Mesendoderm (in vitro differentiated cells): ENCODE measurements around the gene EEF1E1.

Source experiments
- DNase-seq: peaks from one replicate; pipeline ENCODE4 v3.0.0; 2013
- H2AK5ac ChIP-seq: 2 replicates; pipeline ENCODE4 v1.6.1; 2013; ENCODE audit warnings: low read length, inconsistent platforms
- H2BK120ac ChIP-seq: 2 replicates; pipeline ENCODE4 v1.6.1; 2013; ENCODE audit warnings: low read depth, mild to moderate bottlenecking, low read length, moderate library complexity, mixed read lengths
- H2BK15ac ChIP-seq: replicated peaks from 2 replicates; pipeline ENCODE4 v1.6.1; 2013; ENCODE audit warnings: low read depth, mild to moderate bottlenecking, moderate library complexity
- H2BK5ac ChIP-seq: 2 replicates; pipeline ENCODE4 v1.6.1; 2013; ENCODE audit warnings: low read length, inconsistent platforms
- H3K18ac ChIP-seq: 2 replicates; pipeline ENCODE4 v1.6.1; 2013; ENCODE audit warnings: mild to moderate bottlenecking, low read length, mixed read lengths
- H3K23ac ChIP-seq: one replicate; pipeline ENCODE4 v1.6.1; 2013; ENCODE audit warnings: low read length
- H3K27ac ChIP-seq: 2 replicates; pipeline ENCODE4 v1.5.1; 2013; ENCODE audit warnings: low read depth, mild to moderate bottlenecking, inconsistent platforms, low read length, moderate library complexity
- H3K27me3 ChIP-seq: 2 replicates; pipeline ENCODE4 v1.6.1; 2013; ENCODE audit warnings: low read length, control low read depth, mild to moderate bottlenecking, inconsistent platforms; ENCODE audit not compliant: insufficient read depth, poor library complexity
- H3K36me3 ChIP-seq: 2 replicates; pipeline ENCODE4 v1.6.1; 2013; ENCODE audit warnings: low read length, inconsistent platforms; ENCODE audit not compliant: control insufficient read depth, insufficient read depth
- H3K4ac ChIP-seq: one replicate; pipeline ENCODE4 v1.6.1; 2013; ENCODE audit warnings: low read depth, mild to moderate bottlenecking, low read length, moderate library complexity
- H3K4me1 ChIP-seq: 2 replicates; pipeline ENCODE4 v1.6.1; 2013; ENCODE audit warnings: low read depth, low read length, inconsistent platforms; ENCODE audit not compliant: control insufficient read depth
- H3K4me2 ChIP-seq: 2 replicates; pipeline ENCODE4 v1.6.1; 2013; ENCODE audit warnings: low read length
- H3K4me3 ChIP-seq: 2 replicates; pipeline ENCODE4 v1.5.1; 2013; ENCODE audit warnings: mild to moderate bottlenecking, low read length
- H3K56ac ChIP-seq: one replicate; pipeline ENCODE4 v1.6.1; 2013; ENCODE audit warnings: low read length
- H3K79me1 ChIP-seq: 2 replicates; pipeline ENCODE4 v1.6.1; 2013; ENCODE audit warnings: low read length, inconsistent platforms
- H3K79me2 ChIP-seq: 2 replicates; pipeline ENCODE4 v1.6.1; 2013; ENCODE audit warnings: mild to moderate bottlenecking, low read length; ENCODE audit not compliant: control insufficient read depth, insufficient read depth
- H3K9ac ChIP-seq: 2 replicates; pipeline ENCODE4 v1.6.1; 2013; ENCODE audit warnings: low read length, inconsistent platforms
- H4K5ac ChIP-seq: one replicate; pipeline ENCODE4 v1.6.1; 2013; ENCODE audit warnings: low read length
- H4K8ac ChIP-seq: one replicate; pipeline ENCODE4 v1.6.1; 2013; ENCODE audit warnings: low read depth, mild to moderate bottlenecking, control low read depth, low read length, moderate library complexity
- WGBS: extraction: QIAGEN DNeasy Blood & Tissue Kit; methylation state at CpG from one replicate; pipeline ENCODE4 v1.1.7; 2013; ENCODE audit warnings: low lambda C conversion rate, missing lambda C conversion rate; ENCODE audit not compliant: insufficient coverage; ENCODE audit errors: extremely low coverage; 5-methylcytosine and 5-hydroxymethylcytosine counted together

Gene EEF1E1

DNA sequence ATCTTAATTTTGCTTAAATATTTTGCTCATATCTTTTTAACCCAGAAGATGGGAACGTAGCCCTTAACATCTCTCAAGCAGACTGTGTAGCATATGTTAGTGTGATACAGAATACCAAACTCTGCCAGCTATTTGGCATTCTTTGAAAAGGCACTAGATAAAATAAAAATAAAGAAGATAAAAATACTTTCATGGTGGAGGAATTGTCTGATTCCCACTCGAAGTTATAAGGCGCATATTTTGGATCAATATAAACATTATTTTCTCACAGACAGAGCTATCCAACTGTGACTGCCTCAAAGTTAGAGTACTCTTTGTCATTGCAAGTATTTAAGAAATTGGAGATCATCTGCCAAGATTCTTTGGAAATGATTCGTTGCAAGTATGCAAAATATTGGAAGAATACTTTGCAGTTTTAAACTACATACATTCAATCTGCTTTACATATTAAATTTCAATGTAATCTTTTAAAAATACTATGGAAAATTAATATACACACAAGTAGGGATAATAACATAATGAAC, 10.8 kb upstream of the EEF1E1 start:
- Histone ChIP-seq H3K18ac (no peak overlapping the region), H3K79me1 (no peaks in the 10 kb centered on the region), H3K4me3 (no peak overlapping the region), H4K8ac (no peak overlapping the region), H4K5ac (no peak overlapping the region), H3K56ac (no peak overlapping the region), H3K4ac (no peak overlapping the region), H3K4me1 (no peaks in the 10 kb centered on the region), H3K9ac (no peak overlapping the region), H2BK120ac (no peak overlapping the region), H3K79me2 (no peaks in the 10 kb centered on the region), H3K27me3 (no peaks in the 10 kb centered on the region), H2AK5ac (no peak overlapping the region), H2BK15ac (no peak overlapping the region), H3K27ac (no peak overlapping the region), H3K4me2 (no peak overlapping the region), H3K36me3 (no peaks in the 10 kb centered on the region), H2BK5ac (no peak overlapping the region), H3K23ac (no peak overlapping the region)
- no CpG with 5 or more reads among the region's 4 CpGs for WGBS
- DNase-seq: no peak

DNA sequence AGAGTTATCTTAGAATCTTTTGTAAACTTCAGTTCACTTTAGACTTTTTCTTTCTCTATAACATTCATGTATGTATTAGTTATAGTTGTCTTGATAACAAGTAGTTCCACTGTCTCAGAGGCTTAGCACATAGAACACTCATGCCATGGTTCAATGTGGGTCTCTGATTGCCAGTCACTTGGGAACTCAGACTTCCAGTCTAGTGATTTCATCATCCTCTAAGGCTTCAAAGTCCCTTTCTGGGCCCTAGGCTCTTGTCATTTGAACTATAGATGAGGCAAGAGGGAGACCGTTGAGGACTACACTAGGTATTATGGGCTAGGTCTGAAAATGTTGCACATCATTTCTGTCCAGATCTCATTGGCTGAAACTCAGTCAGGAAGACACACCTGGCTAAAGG, 8.4 kb upstream of the EEF1E1 start:
- H3K27ac ChIP-seq: no peak overlapping the region
- no peak overlapping the region for H3K4ac ChIP-seq
- no peak overlapping the region for H2BK120ac ChIP-seq
- H3K9ac ChIP-seq: no peak overlapping the region
- H4K5ac ChIP-seq: no peak overlapping the region
- no CpG with 5 or more reads among the region's 1 CpG for WGBS
- no peak overlapping the region for H3K4me2 ChIP-seq
- no peaks in the 10 kb centered on the region for H3K27me3 ChIP-seq
- no peaks in the 10 kb centered on the region for H3K79me1 ChIP-seq
- H3K56ac ChIP-seq: no peak overlapping the region
- no peak overlapping the region for H3K4me3 ChIP-seq
- H2AK5ac ChIP-seq: no peak overlapping the region
- no peaks in the 10 kb centered on the region for H3K4me1 ChIP-seq
- H3K36me3 ChIP-seq: no peaks in the 10 kb centered on the region
- H3K79me2 ChIP-seq: no peaks in the 10 kb centered on the region
- no peak overlapping the region for H2BK15ac ChIP-seq
- H3K18ac ChIP-seq: no peak overlapping the region
- H3K23ac ChIP-seq: no peak overlapping the region
- DNase-seq: no peak
- no peak overlapping the region for H4K8ac ChIP-seq
- H2BK5ac ChIP-seq: no peak overlapping the region

DNA sequence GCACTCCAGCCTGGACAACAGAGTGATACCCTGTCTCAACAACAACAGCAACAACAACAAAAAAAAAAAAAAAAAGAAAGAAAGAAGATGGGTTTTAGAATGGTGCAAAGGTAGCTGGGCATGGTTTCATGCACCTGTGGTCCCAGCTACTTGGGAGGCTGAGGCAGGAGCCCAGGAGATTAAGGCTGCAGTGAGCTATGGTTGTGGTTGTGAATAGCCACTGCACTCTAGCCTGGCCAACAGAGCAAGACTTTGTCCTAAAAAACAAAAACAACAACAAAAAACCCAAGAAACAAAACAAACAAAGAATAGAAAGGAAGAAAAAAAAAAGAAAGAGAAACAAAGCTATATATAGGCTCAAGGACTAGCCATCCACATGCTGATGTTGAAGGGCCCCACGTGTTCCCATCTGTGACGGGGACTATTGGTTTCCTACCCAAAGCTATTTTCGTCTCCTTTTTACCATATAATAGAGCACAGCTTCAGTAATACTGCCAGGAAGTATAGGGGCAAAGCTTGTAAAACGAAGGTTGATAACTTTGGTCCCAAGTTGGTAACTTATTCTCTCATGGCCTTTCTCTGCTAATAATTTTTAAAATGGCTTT, 7.9 kb upstream of the EEF1E1 start:
- H3K4me1 ChIP-seq: no peaks in the 10 kb centered on the region
- H2BK5ac ChIP-seq: no peak overlapping the region
- H2BK15ac ChIP-seq: no peak overlapping the region
- no peak overlapping the region for H3K4me3 ChIP-seq
- no peak overlapping the region for H4K5ac ChIP-seq
- no peak overlapping the region for H4K8ac ChIP-seq
- WGBS: no CpG with 5 or more reads among the region's 4 CpGs
- H3K79me1 ChIP-seq: no peaks in the 10 kb centered on the region
- DNase-seq: no peak
- H2AK5ac ChIP-seq: no peak overlapping the region
- no peaks in the 10 kb centered on the region for H3K79me2 ChIP-seq
- H3K23ac ChIP-seq: no peak overlapping the region
- no peak overlapping the region for H3K27ac ChIP-seq
- no peaks in the 10 kb centered on the region for H3K36me3 ChIP-seq
- H3K9ac ChIP-seq: no peak overlapping the region
- no peak overlapping the region for H3K18ac ChIP-seq
- no peak overlapping the region for H2BK120ac ChIP-seq
- no peaks in the 10 kb centered on the region for H3K27me3 ChIP-seq
- no peak overlapping the region for H3K56ac ChIP-seq
- no peak overlapping the region for H3K4me2 ChIP-seq
- H3K4ac ChIP-seq: no peak overlapping the region

DNA sequence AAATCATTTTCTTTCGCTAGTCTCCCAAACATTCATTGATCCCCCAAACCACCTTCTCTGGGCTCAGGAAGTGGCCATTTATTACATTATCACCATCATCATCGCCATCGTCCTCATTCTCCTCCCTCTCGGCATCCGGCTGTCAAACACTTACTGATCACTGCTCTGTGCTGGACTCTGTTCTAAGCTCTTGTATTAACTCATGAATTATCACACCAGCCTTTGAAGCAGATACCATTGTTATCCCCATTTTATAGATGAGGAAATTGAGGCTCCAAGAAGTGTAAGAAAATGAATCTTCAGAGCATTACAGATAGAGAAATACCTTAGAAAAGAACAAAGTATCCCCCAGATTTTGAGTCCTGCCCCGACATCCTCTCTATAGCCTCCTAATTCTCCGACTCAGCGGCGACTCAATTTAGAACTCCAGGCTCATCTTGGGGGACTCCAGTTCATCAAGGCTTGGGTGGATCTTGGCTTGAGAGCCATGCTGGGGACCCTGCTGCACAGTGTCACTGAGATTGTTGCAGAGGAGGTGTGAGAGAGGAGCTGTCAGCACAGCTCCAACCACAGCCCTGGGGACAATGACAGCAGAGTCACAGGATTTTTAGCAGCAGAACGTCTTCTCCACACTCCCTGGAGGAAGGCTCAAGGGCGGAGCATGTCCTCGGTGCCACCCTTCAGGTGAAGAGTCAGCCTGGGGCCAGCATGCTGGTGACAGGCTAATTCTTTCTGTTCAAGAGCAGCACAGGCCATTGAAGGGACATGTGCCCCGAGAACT, 6.6 kb upstream of the EEF1E1 start:
- H3K4me2 ChIP-seq: no peak overlapping the region
- H3K36me3 ChIP-seq: no peaks in the 10 kb centered on the region
- H3K27ac ChIP-seq: no peak overlapping the region

DNA sequence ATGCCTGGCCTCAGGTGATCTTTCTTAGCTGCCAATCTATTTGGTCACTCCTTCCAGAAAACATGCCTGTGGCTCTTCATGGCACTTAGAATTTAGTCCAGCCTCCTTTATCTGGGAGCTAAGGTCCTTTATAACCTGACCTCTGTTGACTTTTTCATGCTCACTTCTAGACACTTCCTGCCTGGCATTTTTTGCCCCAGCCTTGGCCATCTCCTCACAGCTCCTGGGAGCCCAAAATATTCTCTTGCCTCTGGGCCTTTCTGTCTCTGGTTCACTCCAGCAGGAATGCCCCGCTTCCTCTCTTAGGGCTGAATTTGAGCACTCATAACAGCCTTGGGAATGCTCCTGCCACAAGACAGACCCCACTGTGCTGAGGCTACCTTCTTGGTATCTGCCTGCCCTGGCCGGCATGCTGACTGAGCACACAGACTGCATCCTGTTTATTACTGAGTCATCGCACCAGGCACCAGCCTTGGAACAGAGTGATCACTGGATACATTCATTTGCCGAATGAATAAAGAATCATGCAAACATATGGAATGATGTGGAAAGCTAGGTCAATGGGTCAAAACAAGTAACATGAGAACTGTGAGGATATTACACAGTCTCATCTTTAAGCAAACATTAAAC, 5.8 kb upstream of the EEF1E1 start:
- Histone ChIP-seq H3K27me3 (no peaks in the 10 kb centered on the region), H3K4ac (no peak overlapping the region), H3K4me2 (no peak overlapping the region), H2BK15ac (no peak overlapping the region), H3K4me3 (no peak overlapping the region), H4K5ac (no peak overlapping the region), H3K36me3 (no peaks in the 10 kb centered on the region), H2BK5ac (no peak overlapping the region), H3K56ac (no peak overlapping the region), H2BK120ac (no peak overlapping the region), H3K27ac (no peak overlapping the region), H3K23ac (no peak overlapping the region), H4K8ac (no peak overlapping the region), H3K18ac (no peak overlapping the region), H3K79me1 (no peaks in the 10 kb centered on the region), H3K79me2 (no peaks in the 10 kb centered on the region), H3K4me1 (no peaks in the 10 kb centered on the region), H3K9ac (no peak overlapping the region), H2AK5ac (no peak overlapping the region)
- whole genome bisulfite sequencing: no CpG with 5 or more reads among the region's 4 CpGs
- DNase-seq: peak; percentile 15

More for the DNA sequence above, 6.6 kb upstream of the EEF1E1 start:
- DNase-seq: no peak
- H3K79me2 ChIP-seq: no peaks in the 10 kb centered on the region
- no peak overlapping the region for H2AK5ac ChIP-seq
- no peak overlapping the region for H2BK15ac ChIP-seq
- no peak overlapping the region for H3K4me3 ChIP-seq
- no CpG with 5 or more reads among the region's 13 CpGs for whole genome bisulfite sequencing
- H2BK120ac ChIP-seq: no peak overlapping the region
- no peaks in the 10 kb centered on the region for H3K4me1 ChIP-seq
- H4K5ac ChIP-seq: no peak overlapping the region
- no peak overlapping the region for H3K9ac ChIP-seq
- no peaks in the 10 kb centered on the region for H3K27me3 ChIP-seq
- H3K56ac ChIP-seq: no peak overlapping the region
- no peaks in the 10 kb centered on the region for H3K79me1 ChIP-seq
- H3K18ac ChIP-seq: no peak overlapping the region
- H3K23ac ChIP-seq: no peak overlapping the region
- H4K8ac ChIP-seq: no peak overlapping the region
- H2BK5ac ChIP-seq: no peak overlapping the region
- no peak overlapping the region for H3K4ac ChIP-seq
